Right lobe of liver (tissue), 4 donors: Measurements from ENCODE around the gene KCNQ2.

ENCODE experiments used
- POLR2A ChIP-seq: fragments of 450-650 bp; IDR thresholded peaks from one replicate; pipeline ENCODE4 v1.6.1; 2017; ENCODE audit warnings: antibody characterized with exemption, mild to moderate bottlenecking
- TF ChIP-seq, protein P1 (sequence below), 4 donors: fragments of 200-600 bp in 3 of 4; fragments of 450-650 bp in 1 of 4; IDR thresholded peaks; one replicate each; pipeline versions ENCODE4 v1.5.1 to v1.8.0; 2016 to 2022; ENCODE audit warnings: antibody characterized with exemption in 4 of 4, mild to moderate bottlenecking in 2 of 4
- donor health status: DM: no; HTN: no; CAD: no.
- donor health status: DM: no; HTN: no; CAD: no.
- donor health status: DM: no; HTN: yes; CAD: no.

DNA sequence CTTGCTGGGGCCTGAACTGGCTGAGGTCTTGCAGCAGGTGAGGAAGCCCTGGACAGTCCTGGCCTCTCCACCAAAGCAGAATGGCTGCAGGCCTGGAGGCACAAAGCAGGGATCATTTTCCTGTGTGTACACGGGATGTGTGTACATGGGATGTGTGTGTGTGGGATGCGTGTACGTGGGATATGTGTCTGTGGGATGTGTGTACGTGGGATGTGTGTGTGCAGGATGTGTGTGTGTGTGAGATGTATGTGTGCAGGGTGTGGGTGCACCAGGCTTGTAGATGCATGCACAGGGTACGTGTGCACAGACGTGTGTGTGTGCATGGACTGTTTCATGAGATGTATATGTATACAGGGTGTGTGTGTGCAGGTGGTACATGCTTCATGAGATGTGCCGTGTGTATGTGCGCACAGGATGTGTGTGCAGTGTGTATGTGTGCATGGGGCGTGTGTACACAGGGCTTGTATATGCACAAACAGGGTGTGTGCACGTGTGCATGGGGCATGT lies 103.4 kb downstream of the KCNQ2 start:
- no peak for TF ChIP-seq POLR2A
- TF ChIP-seq, protein P1, sequence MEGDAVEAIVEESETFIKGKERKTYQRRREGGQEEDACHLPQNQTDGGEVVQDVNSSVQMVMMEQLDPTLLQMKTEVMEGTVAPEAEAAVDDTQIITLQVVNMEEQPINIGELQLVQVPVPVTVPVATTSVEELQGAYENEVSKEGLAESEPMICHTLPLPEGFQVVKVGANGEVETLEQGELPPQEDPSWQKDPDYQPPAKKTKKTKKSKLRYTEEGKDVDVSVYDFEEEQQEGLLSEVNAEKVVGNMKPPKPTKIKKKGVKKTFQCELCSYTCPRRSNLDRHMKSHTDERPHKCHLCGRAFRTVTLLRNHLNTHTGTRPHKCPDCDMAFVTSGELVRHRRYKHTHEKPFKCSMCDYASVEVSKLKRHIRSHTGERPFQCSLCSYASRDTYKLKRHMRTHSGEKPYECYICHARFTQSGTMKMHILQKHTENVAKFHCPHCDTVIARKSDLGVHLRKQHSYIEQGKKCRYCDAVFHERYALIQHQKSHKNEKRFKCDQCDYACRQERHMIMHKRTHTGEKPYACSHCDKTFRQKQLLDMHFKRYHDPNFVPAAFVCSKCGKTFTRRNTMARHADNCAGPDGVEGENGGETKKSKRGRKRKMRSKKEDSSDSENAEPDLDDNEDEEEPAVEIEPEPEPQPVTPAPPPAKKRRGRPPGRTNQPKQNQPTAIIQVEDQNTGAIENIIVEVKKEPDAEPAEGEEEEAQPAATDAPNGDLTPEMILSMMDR (IDR thresholded peaks at IDR 0.05), result no peak
